NT2/D1 (cell line): ENCODE results near the gene SETMAR.
"Not testable (repeated sequence)": the region's sequence is repeated elsewhere in the genome, so short reads cannot be mapped to it uniquely, and the experiment has no call there.

Experiments used
- SUZ12 ChIP-seq: IDR thresholded peaks from 2 replicates; pipeline ENCODE4 v1.6.1; 2011; ENCODE audit not compliant: insufficient read length, insufficient read depth; ENCODE audit errors: extremely low read depth
- YY1 ChIP-seq: IDR thresholded peaks from 2 replicates; pipeline ENCODE4 v1.6.1; 2011; ENCODE audit not compliant: insufficient read length, insufficient read depth
- ZNF274 ChIP-seq: IDR thresholded peaks from 2 replicates; pipeline ENCODE4 v1.6.1; 2011; ENCODE audit warnings: mild to moderate bottlenecking, low read depth, low read length

- TF ChIP-seq ZNF274, YY1, SUZ12: not testable (repeated sequence)
These were observed 26.6 kb downstream of the SETMAR start for GRCh38 chr3:4329806-4330205.
